ENCODE measurements around the gene FANCM. TPM values are rescaled to one million over a fixed set of nuclear protein-coding genes. Genes with fewer than 3 reads are reported as not detected.

Gene FANCM
- total and polyA plus RNA-seq, 2 donors (not counting 3 experiments of a cell fraction or from before 2014, with no cell fraction given): 2.2 to 13.7 TPM

GRCh38 chr14:45096218-45096617 lies 39.5 kb upstream of the FANCM start:
- Histone ChIP-seq H2AFZ (ENCODE audit: low read depth, low read length) (no peak overlapping the region), H3K27me3 (ENCODE audit: control insufficient read depth in 2 of 2, insufficient read depth in 2 of 2, low read length in 2 of 2) (no peaks in the 10 kb centered on the region), H3K9me1 (replicated peaks; ENCODE audit: control insufficient read depth, extremely low read depth, insufficient read depth, low read length) (no peaks in the 10 kb centered on the region), H3K9ac (replicated peaks; ENCODE audit: extremely low read depth, insufficient read depth, low read length) (no peak overlapping the region), H3K36me3 (ENCODE audit: control insufficient read depth in 2 of 2, extremely low read depth in 1 of 2, insufficient read depth in 2 of 2, low read length in 2 of 2) (peaks cover 4 to 13% of the 10 kb centered on the region in 2 experiments), H3K9me3 (replicated peaks; ENCODE audit: control insufficient read depth, insufficient read depth, low read length) (no peaks in the 10 kb centered on the region), H3K4me1 (ENCODE audit: control insufficient read depth, extremely low read depth, insufficient read depth, low read length) (peaks cover 8% of the 10 kb centered on the region), H3K27ac (ENCODE audit: insufficient read depth, low read depth, low read length) (no peak overlapping the region), H3K79me2 (ENCODE audit: control insufficient read depth, insufficient read depth, low read length) (peaks cover 47% of the 10 kb centered on the region), H3K4me3 (replicated peaks in 1 of 3; ENCODE audit: insufficient read depth in 1 of 3, low read depth in 1 of 3, low read length in 3 of 3) (no peak overlapping the region), H4K20me1 (replicated peaks; ENCODE audit: control insufficient read depth, extremely low read depth, insufficient read depth, low read length) (no peaks in the 10 kb centered on the region), H3K4me2 (ENCODE audit: insufficient read depth, low read length) (no peak overlapping the region)
- DNase-seq (ENCODE audit: low read depth, low spot score): no peak
- no TSS peak for BruUV-seq (replicated peaks)
- no peak for FAIRE-seq
- intact Hi-C loops (cut with micrococcal nuclease) (no loop called here), dilution Hi-C loops (cut with MboI; ENCODE audit: extremely low pct_ligation_motif_present, low sequenced_read_pairs) (no loop called here)
- TF ChIP-seq EZH2 (IDR thresholded peaks at IDR 0.05; ENCODE audit: borderline replicate concordance, low read depth, low read length, severe bottlenecking) (no peak), JUN (IDR thresholded peaks at IDR 0.05; ENCODE audit: borderline replicate concordance, insufficient read depth, insufficient read length, low read depth) (no peak), POLR2A (IDR thresholded peaks at IDR 0.05; ENCODE audit: low read depth, low read length) (no peak), MYC (IDR thresholded peaks at IDR 0.05; ENCODE audit: low read depth, low read length) (no peak), POLR2AphosphoS5 (IDR thresholded peaks at IDR 0.05; ENCODE audit: insufficient read depth, low read depth, low read length) (no peak), FOS (IDR thresholded peaks at IDR 0.05; ENCODE audit: borderline replicate concordance, insufficient read depth, low read length) (no peak), MAX (IDR thresholded peaks at IDR 0.05; ENCODE audit: insufficient read depth, insufficient read length) (no peak), GATA2 (IDR thresholded peaks at IDR 0.05; ENCODE audit: insufficient read depth, insufficient read length, low read depth, low read length) (no peak), CTCF (IDR thresholded peaks at IDR 0.05; ENCODE audit: extremely low read depth in 1 of 2, insufficient read depth in 1 of 2, low read depth in 1 of 2, low read length in 2 of 2) (no peak)
- POLR2A ChIA-PET: no interaction called here
- CTCF ChIA-PET: interaction anchor here (0.6 kb wide), 1 partner anchor 18 kb away, joined by 4 read pairs; no protein-coding TSS in a partner anchor
